T-cell (primary cell): Measurements from ENCODE around the gene AMOTL2. TPM values are rescaled to one million over a fixed set of nuclear protein-coding genes. Genes with fewer than 3 reads are reported as not detected.

ENCODE experiments used
- ATAC-seq, 4 experiments: fragments of 200-7000 bp in 3 of 4; fragments of 150-1000 bp in 1 of 4; cut with Tn5 transposase; replicated peaks in 1 of 4; 1 replicate in 3 of 4; 2 replicates in 1 of 4; pipeline ENCODE4 v1.10.0; 2021; ENCODE audit warnings: moderate library complexity in 3 of 4, mild to moderate bottlenecking in 2 of 4, moderate number of reproducible peaks in 1 of 4
- CTCF ChIA-PET, 2 donors: fragments of 300-600 bp; sonication (Branson Sonifier 250); formaldehyde crosslinking; loops; one replicate each; lab custom pipeline; 2022; ENCODE audit warnings: antibody characterized with exemption in 2 of 2; lab: Charles Lee
- POLR2A ChIA-PET, 2 donors: fragments of 300-600 bp; sonication (Branson Sonifier 250); formaldehyde crosslinking; loops; one replicate each; lab custom pipeline; 2022; ENCODE audit warnings: antibody characterized with exemption in 2 of 2; lab: Charles Lee
- DNase-seq, 35 experiments: peaks; one replicate each; pipeline versions ENCODE4 v3.0.0 to v3.0.0-alpha.2; 2013 to 2023
- H3K27ac ChIP-seq: one replicate; pipeline ENCODE4 v1.5.1; 2013; ENCODE audit warnings: low read length
- H3K27me3 ChIP-seq, 2 experiments: replicated peaks in 1 of 2; 1 replicate in 1 of 2; 2 replicates in 1 of 2; pipeline versions ENCODE4 v1.6.1 to v1.7.0; 2013; ENCODE audit warnings: low read length in 1 of 2, mixed read lengths in 1 of 2; ENCODE audit not compliant: control insufficient read depth in 2 of 2, insufficient read depth in 2 of 2; ENCODE audit errors: extremely low read depth in 1 of 2
- H3K36me3 ChIP-seq, 2 donors: 1 replicate in 1 of 2; 2 replicates in 1 of 2; pipeline versions ENCODE4 v1.6.1 to v1.7.0; 2013; ENCODE audit warnings: low read length in 1 of 2; ENCODE audit not compliant: control insufficient read depth in 2 of 2, insufficient read depth in 1 of 2; ENCODE audit errors: extremely low read depth in 1 of 2
- H3K4me1 ChIP-seq, 2 experiments: 1 replicate in 1 of 2; 2 replicates in 1 of 2; pipeline versions ENCODE4 v1.6.1 to v1.7.0; 2013; ENCODE audit warnings: low read length in 2 of 2, mixed read lengths in 1 of 2; ENCODE audit not compliant: insufficient read depth in 2 of 2, control insufficient read depth in 1 of 2; ENCODE audit errors: extremely low read depth in 1 of 2
- H3K4me3 ChIP-seq, 2 donors: 1 replicate in 1 of 2; 2 replicates in 1 of 2; pipeline versions ENCODE4 v1.5.1 to v1.7.0; 2013; ENCODE audit warnings: mild to moderate bottlenecking in 2 of 2, low read length in 1 of 2, moderate library complexity in 1 of 2; ENCODE audit not compliant: control insufficient read depth in 1 of 2; ENCODE audit errors: extremely low read depth in 1 of 2
- H3K9me3 ChIP-seq: 2 replicates; pipeline ENCODE4 v1.7.0; 2013
- H3K27ac Mint-ChIP-seq, 2 donors: one replicate each; pipeline ENCODE4 v1.8.0; 2020 to 2021; ENCODE audit warnings: mild to moderate bottlenecking in 2 of 2, mixed read lengths in 2 of 2
- H3K27me3 Mint-ChIP-seq, 2 donors: one replicate each; pipeline ENCODE4 v1.8.0; 2021 to 2022; ENCODE audit warnings: mixed read lengths in 2 of 2
- H3K36me3 Mint-ChIP-seq: one replicate; pipeline ENCODE4 v1.8.0; 2021; ENCODE audit warnings: mixed read lengths
- H3K4me1 Mint-ChIP-seq, 3 donors: one replicate each; pipeline ENCODE4 v1.8.0; 2020 to 2022; ENCODE audit warnings: mixed read lengths in 3 of 3, mild to moderate bottlenecking in 1 of 3
- H3K4me3 Mint-ChIP-seq, 3 donors: one replicate each; pipeline ENCODE4 v1.8.0; 2020 to 2022; ENCODE audit warnings: mild to moderate bottlenecking in 3 of 3, mixed read lengths in 3 of 3, moderate library complexity in 3 of 3
- H3K9me3 Mint-ChIP-seq, 3 donors: one replicate each; pipeline ENCODE4 v1.8.0; 2020 to 2022; ENCODE audit warnings: mixed read lengths in 3 of 3
- WGBS: methylation state at CpG from one replicate; pipeline ENCODE4 v1.1.5; 2013; ENCODE audit warnings: missing lambda C conversion rate; ENCODE audit not compliant: insufficient coverage; 5-methylcytosine and 5-hydroxymethylcytosine counted together
- total RNA-seq, 35 experiments: library from RNA in 6 of 35; stranded (reverse) in 6 of 35; fragments of 120-200 nt in 1 of 35; gene quantifications; one replicate each; pipeline versions ENCODE4 v1.2.1 to v1.2.4 and lab custom pipeline; 2013 to 2026

AMOTL2 gene
- total RNA-seq, 5 donors from 2014 or later (not counting 1 experiment from before 2014, with no cell fraction given): 0.20 to 0.96 (median 0.76) TPM; not detected in 2

DNA sequence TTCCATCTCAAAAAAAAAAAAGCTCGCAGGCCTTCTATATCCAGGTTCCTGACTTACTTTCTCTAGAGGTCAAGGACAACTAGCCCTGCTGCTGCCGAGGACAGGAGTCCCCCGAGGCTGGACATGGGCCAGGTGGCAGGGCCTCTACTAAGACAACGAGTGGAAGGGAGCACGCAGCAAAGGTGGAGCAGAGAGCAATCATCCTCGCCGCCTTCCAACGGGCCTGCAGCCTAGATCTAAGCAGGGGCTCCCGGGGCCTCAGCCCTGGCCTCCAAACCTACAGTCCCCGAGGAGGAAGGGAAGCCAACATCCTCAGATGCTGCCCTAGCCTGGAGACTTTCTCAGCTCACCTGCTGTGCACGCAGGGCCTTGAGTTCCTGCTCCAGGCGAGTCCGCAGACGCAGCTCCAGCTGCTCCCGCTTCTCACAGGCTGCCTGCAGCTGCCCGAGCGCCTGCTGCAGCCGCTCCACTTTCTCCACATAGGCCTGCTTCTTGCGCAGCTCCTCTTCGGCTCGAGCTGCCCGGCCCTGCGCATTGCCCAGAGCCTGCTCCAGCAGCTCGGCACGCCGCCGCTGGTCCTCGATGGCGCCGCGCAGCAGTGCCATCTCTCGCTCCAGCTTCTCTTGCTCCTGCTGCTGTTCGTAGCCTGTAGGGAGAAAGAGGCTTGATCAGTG is 12.9 kb downstream of the AMOTL2 start:
- no peak overlapping the region for H3K4me3 ChIP-seq
- peaks cover 16 to 26% of the 10 kb centered on the region in 2 experiments for H3K4me1 ChIP-seq
- H3K4me1 Mint-ChIP-seq: peaks cover 26 to 29% (median 27%) of the 10 kb centered on the region in 3 donors
- DNase-seq (no peak), ATAC-seq (no peak)
- H3K36me3 ChIP-seq: no peaks in the 10 kb centered on the region
- H3K9me3 ChIP-seq: no peaks in the 10 kb centered on the region
- H3K4me3 Mint-ChIP-seq: no peak overlapping the region
- H3K27me3 ChIP-seq: peaks cover 0 to 23% of the 10 kb centered on the region in 2 experiments
- no peak overlapping the region for H3K27ac Mint-ChIP-seq
- H3K36me3 Mint-ChIP-seq: no peaks in the 10 kb centered on the region
- H3K9me3 Mint-ChIP-seq: no peaks in the 10 kb centered on the region
- no peaks in the 10 kb centered on the region for H3K27me3 Mint-ChIP-seq
- no peak overlapping the region for H3K27ac ChIP-seq
- 93% methylated on average over 30 of the region's 33 CpGs for WGBS
- POLR2A ChIA-PET: no interaction called here
- CTCF ChIA-PET: no interaction called here

- POLR2A ChIA-PET: interaction anchor here in 1 of 2 donors (0.7 kb wide), 1 partner anchor 66 kb away, joined by 10 read pairs; no protein-coding TSS in a partner anchor
- no peaks in the 10 kb centered on the region for H3K9me3 Mint-ChIP-seq
- Histone ChIP-seq H3K36me3 (no peaks in the 10 kb centered on the region), H3K4me3 (no peak overlapping the region), H3K4me1 (peaks cover 13 to 20% of the 10 kb centered on the region in 2 experiments), H3K27me3 (peaks cover 0 to 23% of the 10 kb centered on the region in 2 experiments), H3K27ac (no peak overlapping the region), H3K9me3 (no peaks in the 10 kb centered on the region)
- H3K27ac Mint-ChIP-seq: peak overlapping the region in 1 of 2 donors; percentile 49
- CTCF ChIA-PET: interaction anchor here in 1 of 2 donors (1.9 kb wide), 1 partner anchor 113 kb away, joined by 4 read pairs; no protein-coding TSS in a partner anchor
- no peaks in the 10 kb centered on the region for H3K36me3 Mint-ChIP-seq
- H3K4me1 Mint-ChIP-seq: peaks cover 17 to 18% (median 18%) of the 10 kb centered on the region in 3 donors
- WGBS: 91% methylated on average over 6 of the region's 12 CpGs
- DNase-seq: no peak
- no peak overlapping the region for H3K4me3 Mint-ChIP-seq
- ATAC-seq: no peak
- H3K27me3 Mint-ChIP-seq: no peaks in the 10 kb centered on the region
These were observed 14.2 kb downstream of the AMOTL2 start for GRCh38 chr3:134360046-134360445.

- Histone ChIP-seq H3K36me3 (no peaks in the 10 kb centered on the region), H3K27ac (no peak overlapping the region), H3K4me3 (no peak overlapping the region), H3K9me3 (no peaks in the 10 kb centered on the region), H3K4me1 (peaks cover 6 to 13% of the 10 kb centered on the region in 2 experiments), H3K27me3 (peaks cover 0 to 23% of the 10 kb centered on the region in 2 experiments)
- no peak overlapping the region for H3K27ac Mint-ChIP-seq
- H3K4me3 Mint-ChIP-seq: no peak overlapping the region
- peaks cover 10 to 11% (median 11%) of the 10 kb centered on the region in 3 donors for H3K4me1 Mint-ChIP-seq
- POLR2A ChIA-PET: interaction anchor here in 1 of 2 donors (0.7 kb wide), 1 partner anchor 67 kb away, joined by 10 read pairs; no protein-coding TSS in a partner anchor
- ATAC-seq: no peak
- CTCF ChIA-PET: interaction anchor here in 1 of 2 donors (1.9 kb wide), 1 partner anchor 114 kb away, joined by 4 read pairs; no protein-coding TSS in a partner anchor
- no peaks in the 10 kb centered on the region for H3K9me3 Mint-ChIP-seq
- DNase-seq: no peak
- WGBS: 94% methylated on average over 8 of the region's 13 CpGs
- no peaks in the 10 kb centered on the region for H3K36me3 Mint-ChIP-seq
- H3K27me3 Mint-ChIP-seq: no peaks in the 10 kb centered on the region
These were observed 14.9 kb downstream of the AMOTL2 start for GRCh38 chr3:134359121-134360010.

GRCh38 chr3:134357914-134358811 is 16.1 kb downstream of the AMOTL2 start:
- Mint-ChIP-seq H3K36me3 (no peaks in the 10 kb centered on the region), H3K4me3 (no peak overlapping the region), H3K4me1 (peaks cover 2 to 3% (median 3%) of the 10 kb centered on the region in 3 donors), H3K27ac (no peak overlapping the region), H3K9me3 (no peaks in the 10 kb centered on the region), H3K27me3 (no peaks in the 10 kb centered on the region)
- Histone ChIP-seq H3K27me3 (peaks cover 0 to 15% of the 10 kb centered on the region in 2 experiments), H3K4me1 (peaks cover 0 to 1% of the 10 kb centered on the region in 2 experiments), H3K36me3 (no peaks in the 10 kb centered on the region), H3K27ac (no peak overlapping the region), H3K9me3 (no peaks in the 10 kb centered on the region), H3K4me3 (no peak overlapping the region)
- 52% methylated on average over 3 of the region's 10 CpGs for WGBS
- DNase-seq: peak in 2 of 35 experiments; percentile 21 to 23
- ChIA-PET CTCF (interaction anchor here (0.6 to 1.9 kb wide), 2 partner anchors 72 to 115 kb away, joined by 4 to 5 read pairs; no protein-coding TSS in a partner anchor), POLR2A (no interaction called here)
- no peak for ATAC-seq

- no peak for ATAC-seq
- Mint-ChIP-seq H3K9me3 (no peaks in the 10 kb centered on the region), H3K4me1 (no peaks in the 10 kb centered on the region), H3K36me3 (no peaks in the 10 kb centered on the region), H3K27ac (no peak overlapping the region), H3K4me3 (no peak overlapping the region), H3K27me3 (no peaks in the 10 kb centered on the region)
- H3K27me3 ChIP-seq: peaks cover 0 to 10% of the 10 kb centered on the region in 2 experiments
- ChIA-PET POLR2A (no interaction called here), CTCF (no interaction called here)
- no peaks in the 10 kb centered on the region for H3K9me3 ChIP-seq
- H3K4me1 ChIP-seq: no peaks in the 10 kb centered on the region
- H3K36me3 ChIP-seq: no peaks in the 10 kb centered on the region
- DNase-seq: no peak
- no peak overlapping the region for H3K4me3 ChIP-seq
- WGBS: 85% methylated on average over 2 of the region's 10 CpGs
- no peak overlapping the region for H3K27ac ChIP-seq
These were observed 16.9 kb downstream of the AMOTL2 start for GRCh38 chr3:134357261-134357913.
